ENCODE data around the gene TMEM95.

DNA sequence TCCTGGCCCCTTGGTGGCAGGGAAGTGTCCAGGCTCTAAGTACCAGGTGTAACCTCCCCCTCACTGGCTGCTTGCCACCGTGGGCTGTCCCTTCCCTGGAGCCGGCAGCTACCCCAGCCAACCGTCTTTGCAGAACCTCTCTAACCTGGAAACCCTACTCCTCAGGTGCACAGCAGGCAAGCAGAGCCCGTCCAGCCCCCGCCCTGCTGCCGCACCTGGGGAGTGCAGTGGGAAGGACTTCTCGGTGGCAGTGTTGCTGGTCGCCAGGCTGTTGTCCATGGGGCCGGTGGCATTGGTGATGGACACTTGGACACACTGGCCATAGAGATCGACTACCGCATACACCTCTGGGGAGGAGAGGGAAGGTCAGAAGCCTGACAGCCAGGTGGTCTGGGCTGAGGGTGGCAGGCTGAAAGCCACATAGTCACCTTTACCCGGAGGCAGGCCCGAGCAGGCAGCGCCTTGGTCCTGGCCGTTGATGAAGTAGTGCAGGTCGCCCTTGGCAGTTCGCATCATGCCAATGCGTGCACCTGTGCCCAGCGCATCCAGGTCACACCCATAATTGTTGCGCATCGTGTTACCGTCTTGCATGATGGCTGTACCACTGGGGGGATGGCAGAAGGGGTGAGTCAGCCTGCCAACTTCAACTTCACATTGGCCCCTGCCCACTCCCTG is 32.3 kb upstream of the TMEM95 start:
- TF ChIP-seq, protein P1, sequence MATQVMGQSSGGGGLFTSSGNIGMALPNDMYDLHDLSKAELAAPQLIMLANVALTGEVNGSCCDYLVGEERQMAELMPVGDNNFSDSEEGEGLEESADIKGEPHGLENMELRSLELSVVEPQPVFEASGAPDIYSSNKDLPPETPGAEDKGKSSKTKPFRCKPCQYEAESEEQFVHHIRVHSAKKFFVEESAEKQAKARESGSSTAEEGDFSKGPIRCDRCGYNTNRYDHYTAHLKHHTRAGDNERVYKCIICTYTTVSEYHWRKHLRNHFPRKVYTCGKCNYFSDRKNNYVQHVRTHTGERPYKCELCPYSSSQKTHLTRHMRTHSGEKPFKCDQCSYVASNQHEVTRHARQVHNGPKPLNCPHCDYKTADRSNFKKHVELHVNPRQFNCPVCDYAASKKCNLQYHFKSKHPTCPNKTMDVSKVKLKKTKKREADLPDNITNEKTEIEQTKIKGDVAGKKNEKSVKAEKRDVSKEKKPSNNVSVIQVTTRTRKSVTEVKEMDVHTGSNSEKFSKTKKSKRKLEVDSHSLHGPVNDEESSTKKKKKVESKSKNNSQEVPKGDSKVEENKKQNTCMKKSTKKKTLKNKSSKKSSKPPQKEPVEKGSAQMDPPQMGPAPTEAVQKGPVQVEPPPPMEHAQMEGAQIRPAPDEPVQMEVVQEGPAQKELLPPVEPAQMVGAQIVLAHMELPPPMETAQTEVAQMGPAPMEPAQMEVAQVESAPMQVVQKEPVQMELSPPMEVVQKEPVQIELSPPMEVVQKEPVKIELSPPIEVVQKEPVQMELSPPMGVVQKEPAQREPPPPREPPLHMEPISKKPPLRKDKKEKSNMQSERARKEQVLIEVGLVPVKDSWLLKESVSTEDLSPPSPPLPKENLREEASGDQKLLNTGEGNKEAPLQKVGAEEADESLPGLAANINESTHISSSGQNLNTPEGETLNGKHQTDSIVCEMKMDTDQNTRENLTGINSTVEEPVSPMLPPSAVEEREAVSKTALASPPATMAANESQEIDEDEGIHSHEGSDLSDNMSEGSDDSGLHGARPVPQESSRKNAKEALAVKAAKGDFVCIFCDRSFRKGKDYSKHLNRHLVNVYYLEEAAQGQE (IDR thresholded peaks at IDR 0.05; ENCODE audit: low read depth): no peak
- TF ChIP-seq ZNF274 (IDR thresholded peaks at IDR 0.05; ENCODE audit: low read depth, low read length) (no peak), EZH2 (IDR thresholded peaks at IDR 0.05) (no peak), POLR2AphosphoS5 (IDR thresholded peaks at IDR 0.05; ENCODE audit: low read depth, low read length) (no peak), EZH2phosphoT487 (IDR thresholded peaks at IDR 0.05; ENCODE audit: borderline replicate concordance) (no peak), SIN3A (IDR thresholded peaks at IDR 0.05; ENCODE audit: low read depth) (no peak), ELF1 (IDR thresholded peaks at IDR 0.05; ENCODE audit: borderline replicate concordance, low read depth) (no peak), POLR2A (IDR thresholded peaks at IDR 0.05; ENCODE audit: borderline replicate concordance, extremely low read depth, insufficient read depth, insufficient read length) (no peak), YY1 (IDR thresholded peaks at IDR 0.05; ENCODE audit: extremely low read depth, insufficient replicate concordance, low read depth, low read length) (no peak), CEBPB (IDR thresholded peaks at IDR 0.05; ENCODE audit: low read depth) (no peak), ZFX (IDR thresholded peaks at IDR 0.05) (no peak)
- TF ChIP-seq, protein P2, sequence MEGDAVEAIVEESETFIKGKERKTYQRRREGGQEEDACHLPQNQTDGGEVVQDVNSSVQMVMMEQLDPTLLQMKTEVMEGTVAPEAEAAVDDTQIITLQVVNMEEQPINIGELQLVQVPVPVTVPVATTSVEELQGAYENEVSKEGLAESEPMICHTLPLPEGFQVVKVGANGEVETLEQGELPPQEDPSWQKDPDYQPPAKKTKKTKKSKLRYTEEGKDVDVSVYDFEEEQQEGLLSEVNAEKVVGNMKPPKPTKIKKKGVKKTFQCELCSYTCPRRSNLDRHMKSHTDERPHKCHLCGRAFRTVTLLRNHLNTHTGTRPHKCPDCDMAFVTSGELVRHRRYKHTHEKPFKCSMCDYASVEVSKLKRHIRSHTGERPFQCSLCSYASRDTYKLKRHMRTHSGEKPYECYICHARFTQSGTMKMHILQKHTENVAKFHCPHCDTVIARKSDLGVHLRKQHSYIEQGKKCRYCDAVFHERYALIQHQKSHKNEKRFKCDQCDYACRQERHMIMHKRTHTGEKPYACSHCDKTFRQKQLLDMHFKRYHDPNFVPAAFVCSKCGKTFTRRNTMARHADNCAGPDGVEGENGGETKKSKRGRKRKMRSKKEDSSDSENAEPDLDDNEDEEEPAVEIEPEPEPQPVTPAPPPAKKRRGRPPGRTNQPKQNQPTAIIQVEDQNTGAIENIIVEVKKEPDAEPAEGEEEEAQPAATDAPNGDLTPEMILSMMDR (IDR thresholded peaks at IDR 0.05 in 2 of 3, conservative IDR thresholded peaks at IDR 0.05 in 1 of 3; ENCODE audit: borderline replicate concordance in 1 of 3, insufficient read depth in 1 of 3, low read depth in 2 of 3, low read length in 2 of 3): no peak
- TF ChIP-seq, protein P3, sequence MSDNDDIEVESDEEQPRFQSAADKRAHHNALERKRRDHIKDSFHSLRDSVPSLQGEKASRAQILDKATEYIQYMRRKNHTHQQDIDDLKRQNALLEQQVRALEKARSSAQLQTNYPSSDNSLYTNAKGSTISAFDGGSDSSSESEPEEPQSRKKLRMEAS (IDR thresholded peaks at IDR 0.05): no peak
- TF ChIP-seq, protein P4, sequence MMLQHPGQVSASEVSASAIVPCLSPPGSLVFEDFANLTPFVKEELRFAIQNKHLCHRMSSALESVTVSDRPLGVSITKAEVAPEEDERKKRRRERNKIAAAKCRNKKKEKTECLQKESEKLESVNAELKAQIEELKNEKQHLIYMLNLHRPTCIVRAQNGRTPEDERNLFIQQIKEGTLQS (IDR thresholded peaks at IDR 0.05): no peak
